Common myeloid progenitor, CD34-positive (primary cell): ENCODE results near the gene DIP2C.
"Not testable (repeated sequence)": the region's sequence is repeated elsewhere in the genome, so short reads cannot be mapped to it uniquely, and the experiment has no call there.

ENCODE experiments used
- CTCF ChIA-PET: fragments of 350-600 bp; sonication (Branson Sonifier 250); formaldehyde crosslinking; loops from one replicate; lab custom pipeline; 2021; ENCODE audit warnings: antibody characterized with exemption; lab: Charles Lee
- POLR2A ChIA-PET: fragments of 350-600 bp; sonication (Branson Sonifier 250); formaldehyde crosslinking; loops from one replicate; lab custom pipeline; 2021; ENCODE audit warnings: antibody characterized with exemption; lab: Charles Lee
- DNase-seq, 3 donors: peaks; one replicate each; pipeline versions ENCODE4 v3.0.0 to v3.0.0-alpha.2; 2013
- H3K27ac ChIP-seq, 2 experiments: 1 replicate in 1 of 2; 2 replicates in 1 of 2; pipeline ENCODE4 v1.7.0; 2013; ENCODE audit warnings: inconsistent platforms in 2 of 2, low read length in 2 of 2, mild to moderate bottlenecking in 2 of 2, low read depth in 1 of 2, moderate library complexity in 1 of 2; ENCODE audit not compliant: severe bottlenecking in 2 of 2, insufficient read depth in 1 of 2, poor library complexity in 1 of 2
- H3K27me3 ChIP-seq, 5 experiments: replicated peaks in 2 of 5; 1 replicate in 3 of 5; 2 replicates in 2 of 5; pipeline versions ENCODE4 v1.6.1 to v1.7.0; 2013; ENCODE audit warnings: low read length in 4 of 5, mild to moderate bottlenecking in 2 of 5, moderate library complexity in 2 of 5, inconsistent platforms in 1 of 5; ENCODE audit not compliant: insufficient read depth in 5 of 5, control insufficient read depth in 4 of 5
- H3K36me3 ChIP-seq, 4 experiments: 1 replicate in 2 of 4; 2 replicates in 2 of 4; pipeline versions ENCODE4 v1.6.1 to v1.7.0; 2013; ENCODE audit warnings: low read length in 3 of 4, control low read depth in 1 of 4, mild to moderate bottlenecking in 1 of 4; ENCODE audit not compliant: control insufficient read depth in 4 of 4, insufficient read depth in 4 of 4
- H3K4me1 ChIP-seq, 4 experiments: 1 replicate in 3 of 4; 2 replicates in 1 of 4; pipeline versions ENCODE4 v1.6.1 to v1.7.1; 2013; ENCODE audit warnings: low read length in 3 of 4, mild to moderate bottlenecking in 3 of 4, control low read depth in 1 of 4, inconsistent platforms in 1 of 4, moderate library complexity in 1 of 4; ENCODE audit not compliant: control insufficient read depth in 4 of 4, insufficient read depth in 4 of 4; ENCODE audit errors: control extremely low read depth in 1 of 4
- H3K4me3 ChIP-seq, 7 experiments: 1 replicate in 4 of 7; 2 replicates in 3 of 7; pipeline versions ENCODE4 v1.5.1 to v1.7.0; 2013; ENCODE audit warnings: mild to moderate bottlenecking in 7 of 7, low read length in 6 of 7, moderate library complexity in 6 of 7, inconsistent platforms in 2 of 7, low read depth in 2 of 7, control low read depth in 1 of 7; ENCODE audit not compliant: insufficient read depth in 4 of 7, control insufficient read depth in 1 of 7; ENCODE audit errors: extremely low read depth in 1 of 7
- H3K9me3 ChIP-seq, 5 experiments: 1 replicate in 4 of 5; 2 replicates in 1 of 5; pipeline versions ENCODE4 v1.6.1 to v1.7.1; 2013; ENCODE audit warnings: low read length in 4 of 5, mild to moderate bottlenecking in 2 of 5, inconsistent platforms in 1 of 5, low read depth in 1 of 5, moderate library complexity in 1 of 5; ENCODE audit not compliant: control insufficient read depth in 4 of 5, insufficient read depth in 2 of 5; ENCODE audit errors: control extremely low read depth in 1 of 5
- WGBS: methylation state at CpG from one replicate; pipeline ENCODE4 v1.1.5; 2013; ENCODE audit not compliant: insufficient coverage; 5-methylcytosine and 5-hydroxymethylcytosine counted together

Gene DIP2C

DNA sequence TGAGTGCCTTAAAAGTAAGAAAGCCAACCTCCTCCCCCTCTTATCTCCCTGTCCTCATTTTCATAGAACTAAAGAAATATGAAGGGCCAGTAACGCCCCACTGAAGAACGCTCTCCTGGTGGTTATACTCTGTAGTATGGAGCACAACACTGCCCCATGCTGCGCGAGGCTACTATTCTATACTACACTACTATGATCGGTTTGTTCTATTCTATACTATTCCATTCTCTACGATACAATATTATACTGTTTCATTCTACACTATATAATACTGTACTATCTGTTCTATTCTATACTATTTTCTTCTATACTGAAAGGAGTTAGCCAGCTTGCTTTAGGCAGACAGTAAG, 34.8 kb downstream of the DIP2C start:
- Histone ChIP-seq H3K4me1 (no peaks in the 10 kb centered on the region), H3K27ac (no peak overlapping the region), H3K4me3 (no peak overlapping the region), H3K27me3 (peaks cover 0 to 39% (median 7%) of the 10 kb centered on the region in 5 experiments), H3K9me3 (no peaks in the 10 kb centered on the region), H3K36me3 (no peaks in the 10 kb centered on the region)
- WGBS: 86% methylated on average over 2 of the region's 6 CpGs
- ChIA-PET CTCF (no interaction called here), POLR2A (no interaction called here)
- no peak for DNase-seq

DNA sequence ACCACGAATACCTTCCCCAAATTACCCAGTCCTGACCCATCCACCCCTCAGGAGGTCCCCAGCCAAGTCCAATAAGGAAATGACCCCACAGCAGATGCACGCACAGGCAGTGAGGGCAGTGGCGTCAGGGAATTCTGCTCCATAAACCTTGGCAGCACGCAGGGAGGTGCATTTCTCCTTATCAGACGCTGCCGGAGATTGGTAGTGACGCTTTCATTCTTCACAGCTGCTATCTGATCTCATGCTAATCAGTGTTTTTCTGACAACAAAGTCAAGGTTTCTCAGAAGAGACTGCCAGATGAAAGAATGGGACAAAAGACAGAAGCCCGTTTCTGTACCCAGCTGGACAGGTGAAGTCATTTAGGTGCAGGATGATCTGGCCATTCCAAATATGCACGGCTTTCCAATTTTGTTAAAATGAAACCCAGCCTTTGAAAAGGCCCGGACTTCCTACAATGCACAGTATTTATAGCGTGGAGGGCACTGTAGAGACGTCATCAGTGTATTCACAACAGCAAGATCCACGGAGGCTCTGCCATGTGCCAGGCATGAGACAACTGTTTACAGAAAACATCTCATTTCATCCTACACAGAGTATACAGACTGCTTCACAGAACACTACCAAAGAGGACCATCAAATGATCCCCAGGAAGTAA, 35.3 kb downstream of the DIP2C start:
- no peak for DNase-seq
- H3K9me3 ChIP-seq: no peaks in the 10 kb centered on the region
- ChIA-PET CTCF (no interaction called here), POLR2A (no interaction called here)
- H3K36me3 ChIP-seq: no peaks in the 10 kb centered on the region
- WGBS: 54% methylated on average over 12 of the region's 13 CpGs
- no peaks in the 10 kb centered on the region for H3K4me1 ChIP-seq
- peaks cover 0 to 39% (median 7%) of the 10 kb centered on the region in 5 experiments for H3K27me3 ChIP-seq
- H3K27ac ChIP-seq: no peak overlapping the region
- no peak overlapping the region for H3K4me3 ChIP-seq

DNA sequence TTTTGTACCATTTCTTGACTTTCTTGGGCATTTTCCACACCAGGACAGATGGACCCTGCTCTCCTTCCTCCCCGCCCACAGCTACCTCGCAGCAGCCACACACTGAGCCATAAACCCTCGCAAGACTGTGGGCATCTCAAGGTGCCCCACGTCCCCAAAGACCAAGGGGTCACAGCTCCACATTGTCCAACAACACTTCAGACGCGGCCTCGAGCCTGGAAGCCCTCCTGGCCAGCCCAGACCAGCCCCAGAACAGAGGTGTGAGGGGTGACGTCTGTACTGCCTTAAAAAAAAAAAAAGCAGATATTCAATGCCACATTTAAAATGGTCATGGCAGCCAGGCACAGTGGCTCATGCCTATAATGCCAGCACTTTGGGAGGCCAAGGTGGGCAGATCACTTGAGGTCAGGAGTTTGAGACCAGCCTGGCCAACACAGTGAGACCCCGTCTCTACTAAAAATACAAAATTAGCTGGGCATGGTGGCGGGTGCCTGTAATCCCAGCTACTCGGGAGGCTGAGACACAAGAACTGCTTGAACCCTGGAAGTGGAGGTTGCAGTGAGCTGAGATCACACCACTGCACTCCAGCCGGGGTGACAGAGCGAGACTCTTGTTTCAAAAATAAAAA, 36.5 kb downstream of the DIP2C start:
- CTCF ChIA-PET, POLR2A ChIA-PET, DNase-seq, H3K4me1 ChIP-seq, H3K9me3 ChIP-seq, H3K4me3 ChIP-seq, H3K27ac ChIP-seq, H3K36me3 ChIP-seq: not testable (repeated sequence)
- peaks cover 0 to 33% (median 7%) of the 10 kb centered on the region in 5 experiments for H3K27me3 ChIP-seq
- 90% methylated on average over 8 of the region's 13 CpGs for WGBS

DNA sequence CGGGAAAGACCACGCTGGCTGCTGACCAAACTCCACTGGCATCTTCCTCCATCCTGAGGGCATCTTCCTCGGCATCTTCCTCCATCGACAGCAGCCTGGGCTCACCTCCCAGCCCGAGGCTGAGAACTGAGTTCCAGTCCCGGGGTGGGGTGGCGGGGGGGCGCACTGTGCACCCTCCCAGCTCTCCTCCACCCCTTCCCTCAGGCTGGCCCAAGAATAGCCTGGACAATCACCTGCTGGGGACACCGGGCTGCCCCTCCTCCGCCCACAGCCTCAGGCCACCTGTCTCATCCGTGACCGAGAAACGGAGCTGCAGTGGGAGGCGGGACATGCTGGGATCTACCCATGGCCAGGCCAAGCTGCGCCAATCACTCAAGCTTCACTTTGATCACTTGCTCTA, 37.2 kb downstream of the DIP2C start:
- CTCF ChIA-PET: no interaction called here

DNA sequence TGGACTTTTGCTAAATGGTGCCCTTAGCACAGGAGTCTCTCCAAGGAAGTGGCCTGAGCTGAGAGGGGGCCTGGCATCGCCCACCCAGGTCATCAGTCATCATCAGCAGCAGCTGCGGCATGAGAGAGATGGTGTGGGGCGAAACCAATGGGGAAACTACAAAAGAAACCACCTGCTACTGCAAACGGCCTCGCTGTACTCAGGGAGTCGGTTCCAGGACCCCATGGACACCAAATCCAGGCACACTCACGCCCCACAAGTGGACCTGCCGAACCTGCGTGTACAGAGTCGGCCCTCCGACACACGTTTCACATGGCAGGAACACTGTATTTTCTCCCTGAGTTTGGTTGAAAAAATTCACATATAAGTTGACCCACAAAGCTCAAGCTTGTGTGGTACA, 37.8 kb downstream of the DIP2C start:
- Histone ChIP-seq H3K36me3 (no peaks in the 10 kb centered on the region), H3K27ac (no peak overlapping the region), H3K4me1 (no peaks in the 10 kb centered on the region), H3K27me3 (peaks cover 0 to 33% (median 7%) of the 10 kb centered on the region in 5 experiments), H3K9me3 (peaks cover 0 to 5% (median 0%) of the 10 kb centered on the region in 5 experiments), H3K4me3 (no peak overlapping the region)
- DNase-seq: no peak
- ChIA-PET POLR2A (no interaction called here), CTCF (no interaction called here)
- WGBS: 91% methylated on average over 12 of the region's 12 CpGs

More for the DNA sequence above, 37.2 kb downstream of the DIP2C start:
- peaks cover 0 to 5% (median 0%) of the 10 kb centered on the region in 5 experiments for H3K9me3 ChIP-seq
- H3K36me3 ChIP-seq: no peaks in the 10 kb centered on the region
- 98% methylated on average over 13 of the region's 15 CpGs for WGBS
- H3K4me3 ChIP-seq: no peak overlapping the region
- POLR2A ChIA-PET: no interaction called here
- H3K27me3 ChIP-seq: peaks cover 0 to 33% (median 7%) of the 10 kb centered on the region in 5 experiments
- H3K27ac ChIP-seq: no peak overlapping the region
- DNase-seq: no peak
- no peaks in the 10 kb centered on the region for H3K4me1 ChIP-seq

DNA sequence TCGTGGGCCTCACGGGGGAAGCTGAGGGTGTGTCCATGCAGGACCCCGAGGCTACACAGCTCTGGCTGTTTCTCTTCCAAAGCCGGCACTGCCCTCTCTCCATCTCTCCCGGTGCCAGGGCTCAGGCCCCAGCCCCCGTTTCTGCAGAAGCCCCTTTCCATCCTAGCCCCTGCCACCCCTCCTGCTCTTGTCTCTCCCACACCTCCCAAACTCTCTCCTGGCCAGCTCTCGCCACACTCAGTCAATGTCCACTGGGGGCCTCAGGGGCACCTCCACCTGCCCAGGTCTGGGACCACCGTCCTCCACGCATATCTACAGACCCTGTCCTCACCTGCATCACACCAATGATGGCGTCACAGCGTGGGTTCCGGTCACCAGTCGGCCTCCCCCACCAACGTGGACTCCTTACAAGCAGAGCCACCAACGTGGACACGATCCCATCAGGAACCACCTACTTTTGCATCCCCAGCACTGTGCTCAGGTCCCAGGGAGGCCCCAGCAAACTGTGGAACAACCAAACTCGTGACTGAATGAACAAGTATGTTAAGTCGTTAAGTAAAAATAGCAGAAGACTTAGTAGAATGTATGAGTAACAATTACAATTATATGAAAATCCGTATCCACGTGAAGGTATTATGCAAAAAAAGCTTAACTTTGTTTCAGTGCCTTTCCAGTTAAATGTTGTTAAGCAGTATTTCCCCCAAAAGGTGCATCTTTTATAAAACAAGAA, 38.4 kb downstream of the DIP2C start:
- 94% methylated on average over 14 of the region's 20 CpGs for WGBS
- ChIA-PET CTCF (no interaction called here), POLR2A (no interaction called here)
- Histone ChIP-seq H3K4me1 (no peaks in the 10 kb centered on the region), H3K27ac (no peak overlapping the region), H3K27me3 (peaks cover 0 to 33% (median 4%) of the 10 kb centered on the region in 5 experiments), H3K4me3 (no peak overlapping the region), H3K9me3 (peaks cover 0 to 5% (median 0%) of the 10 kb centered on the region in 5 experiments), H3K36me3 (no peaks in the 10 kb centered on the region)
- no peak for DNase-seq

DNA sequence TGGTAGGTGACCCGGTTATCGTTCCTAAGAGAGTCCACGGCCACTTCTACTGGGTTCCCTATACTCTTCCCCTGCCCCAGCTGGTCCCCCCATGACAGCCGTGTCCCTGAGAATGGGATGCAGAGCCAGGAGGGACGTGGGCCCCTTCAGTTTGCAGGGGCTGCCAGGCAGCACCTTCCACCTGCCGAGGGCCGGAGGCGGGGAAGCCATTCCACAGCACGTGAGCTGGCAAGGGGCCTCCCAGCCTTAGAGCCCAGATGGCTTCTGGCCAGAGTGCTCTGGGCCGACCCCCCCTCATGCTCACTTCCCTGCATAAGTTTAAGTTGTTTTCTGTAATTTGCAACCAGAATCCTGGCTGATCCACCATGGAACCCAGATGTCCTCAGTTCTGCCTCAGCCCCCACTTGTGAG, 39.0 kb downstream of the DIP2C start:
- peaks cover 0 to 2% (median 0%) of the 10 kb centered on the region in 4 experiments for H3K4me1 ChIP-seq
- POLR2A ChIA-PET: no interaction called here
- DNase-seq: no peak
- CTCF ChIA-PET: no interaction called here
- no peak overlapping the region for H3K4me3 ChIP-seq
- WGBS: 95% methylated on average over 10 of the region's 10 CpGs
- H3K27ac ChIP-seq: no peak overlapping the region
- H3K27me3 ChIP-seq: peaks cover 0 to 33% (median 4%) of the 10 kb centered on the region in 5 experiments
- no peaks in the 10 kb centered on the region for H3K36me3 ChIP-seq
- H3K9me3 ChIP-seq: peaks cover 0 to 5% (median 0%) of the 10 kb centered on the region in 5 experiments
